Measurements from ENCODE around the gene ZNF446.
"Not testable (repeated sequence)": the region's sequence is repeated elsewhere in the genome, so short reads cannot be mapped to it uniquely, and the experiment has no call there.

ZNF446 gene

DNA sequence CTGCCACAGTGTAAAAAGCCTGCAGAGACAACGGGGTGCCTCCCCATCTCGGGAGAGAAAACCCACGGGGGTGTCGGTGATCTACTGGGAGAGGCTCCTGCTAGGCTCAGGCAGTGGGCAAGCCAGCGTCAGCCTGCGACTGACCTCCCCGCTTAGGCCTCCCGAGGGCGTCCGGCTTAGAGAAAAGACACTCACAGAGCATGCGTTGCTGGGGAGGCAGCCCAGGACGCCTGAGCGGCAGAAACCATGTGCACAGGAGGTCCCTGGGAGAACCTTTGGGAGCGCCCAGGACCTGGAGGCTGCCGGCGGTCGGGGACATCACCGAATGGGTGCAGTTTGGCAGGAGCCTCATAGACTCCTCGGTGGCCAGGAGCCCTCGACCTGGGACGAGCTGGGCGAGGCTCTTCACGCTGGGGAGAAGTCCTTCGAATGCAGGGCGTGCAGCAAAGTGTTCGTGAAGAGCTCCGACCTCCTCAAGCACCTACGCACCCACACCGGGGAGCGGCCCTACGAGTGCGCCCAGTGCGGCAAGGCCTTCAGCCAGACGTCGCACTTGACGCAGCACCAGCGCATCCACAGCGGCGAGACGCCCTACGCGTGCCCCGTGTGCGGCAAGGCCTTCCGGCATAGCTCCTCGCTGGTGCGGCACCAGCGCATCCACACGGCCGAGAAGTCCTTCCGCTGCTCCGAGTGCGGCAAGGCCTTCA, 5.2 kb upstream of the ZNF446 start:
- DNase-seq: not testable (repeated sequence)

DNA sequence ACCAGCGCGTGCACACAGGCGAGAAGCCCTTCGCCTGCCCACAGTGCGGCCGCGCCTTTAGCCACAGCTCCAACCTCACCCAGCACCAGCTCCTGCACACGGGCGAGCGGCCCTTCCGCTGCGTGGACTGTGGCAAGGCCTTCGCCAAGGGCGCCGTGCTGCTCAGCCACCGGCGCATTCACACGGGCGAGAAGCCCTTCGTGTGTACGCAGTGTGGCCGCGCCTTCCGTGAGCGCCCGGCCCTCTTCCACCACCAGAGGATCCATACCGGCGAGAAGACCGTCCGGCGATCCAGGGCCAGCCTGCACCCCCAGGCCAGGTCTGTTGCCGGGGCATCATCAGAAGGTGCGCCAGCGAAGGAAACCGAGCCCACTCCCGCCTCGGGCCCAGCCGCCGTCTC, 4.4 kb upstream of the ZNF446 start:
- no peak for DNase-seq

DNA sequence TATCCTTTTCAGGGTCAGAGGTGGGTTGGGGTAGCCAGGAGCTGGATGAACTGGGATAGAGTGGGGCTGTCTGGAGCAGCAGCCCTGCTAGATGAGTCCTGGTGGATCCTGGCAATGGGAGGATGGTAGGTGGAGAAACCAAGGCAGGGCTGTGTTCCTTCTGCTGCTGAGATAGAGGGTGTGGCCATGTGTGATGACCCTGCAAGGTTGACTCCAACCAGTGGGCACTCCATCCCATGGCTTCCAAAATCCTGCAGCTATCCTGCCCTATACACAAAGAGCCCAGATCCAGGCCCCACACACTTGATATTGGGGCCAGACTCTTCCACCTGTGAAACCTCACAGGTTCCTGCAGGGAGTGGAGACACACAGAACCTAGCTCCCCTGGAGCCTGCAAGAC, 2.4 kb upstream of the ZNF446 start:
- DNase-seq: no peak

DNA sequence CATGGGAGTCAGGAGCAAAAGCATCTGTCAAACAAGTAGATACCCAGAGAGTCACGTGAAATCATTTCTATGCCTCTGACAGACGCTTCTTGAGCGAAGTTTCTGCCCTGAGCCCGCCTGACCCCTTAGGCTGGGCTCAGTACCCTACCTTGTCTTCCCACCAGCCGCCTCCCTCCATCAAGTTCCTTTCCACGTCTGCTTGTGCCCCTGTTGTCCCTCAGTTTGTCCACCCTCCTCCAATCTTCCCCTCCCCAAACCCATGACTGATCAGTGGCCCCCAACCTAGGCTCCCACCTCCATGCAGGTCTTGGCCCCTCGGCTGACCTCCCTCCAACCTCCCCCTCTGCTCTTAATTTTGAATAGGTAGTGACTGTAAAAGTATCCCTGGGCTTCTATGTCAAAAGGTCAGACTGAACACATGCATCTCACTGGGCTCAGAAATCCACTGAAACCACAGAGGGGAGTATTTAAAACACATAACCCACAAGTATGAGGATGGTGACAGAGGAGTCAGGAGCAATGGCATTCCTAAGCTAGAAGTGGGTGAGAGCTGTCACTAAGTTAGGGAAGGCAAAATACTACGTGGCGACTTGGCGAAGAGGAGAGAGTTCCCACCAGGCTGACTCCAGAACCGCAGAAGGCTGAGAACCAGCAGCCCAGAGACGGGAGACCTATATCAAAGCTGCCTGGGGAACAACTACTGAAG, 1.7 kb upstream of the ZNF446 start:
- DNase-seq: no peak

DNA sequence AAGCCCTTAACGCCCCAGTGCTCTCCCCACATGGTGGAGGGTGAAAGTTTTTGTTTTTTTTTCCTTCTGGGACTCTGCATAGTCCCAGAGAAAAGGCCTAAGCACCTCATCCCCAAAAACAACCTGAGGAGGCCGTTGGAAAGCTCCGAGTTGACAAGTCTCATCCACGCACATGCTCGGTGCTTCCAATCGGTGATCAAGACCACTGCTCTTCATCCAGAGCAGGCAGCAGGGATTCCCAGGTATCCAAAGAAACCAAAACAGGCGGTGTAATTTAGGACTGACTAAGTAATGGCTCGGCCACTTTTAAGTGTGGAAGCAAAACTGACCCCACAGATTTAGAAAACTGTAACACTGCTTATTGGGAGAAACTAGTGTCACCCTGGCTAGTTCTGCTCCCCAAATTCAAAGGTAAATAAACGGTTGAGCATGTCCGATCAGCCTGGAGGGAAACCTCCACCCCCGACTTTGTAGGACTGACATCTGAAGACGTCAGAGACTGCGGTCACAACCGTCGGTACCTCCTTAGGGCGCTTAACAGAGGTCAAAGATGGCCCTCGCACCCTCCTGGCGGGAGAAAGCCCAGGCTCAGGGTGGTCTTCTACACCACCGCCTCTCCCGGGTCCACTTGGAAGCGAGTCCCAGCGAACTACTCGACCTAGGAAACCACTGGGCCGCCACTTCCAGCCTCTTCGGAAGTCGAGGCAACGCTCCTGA, 997 bp upstream of the ZNF446 start:
- DNase-seq: no peak

DNA sequence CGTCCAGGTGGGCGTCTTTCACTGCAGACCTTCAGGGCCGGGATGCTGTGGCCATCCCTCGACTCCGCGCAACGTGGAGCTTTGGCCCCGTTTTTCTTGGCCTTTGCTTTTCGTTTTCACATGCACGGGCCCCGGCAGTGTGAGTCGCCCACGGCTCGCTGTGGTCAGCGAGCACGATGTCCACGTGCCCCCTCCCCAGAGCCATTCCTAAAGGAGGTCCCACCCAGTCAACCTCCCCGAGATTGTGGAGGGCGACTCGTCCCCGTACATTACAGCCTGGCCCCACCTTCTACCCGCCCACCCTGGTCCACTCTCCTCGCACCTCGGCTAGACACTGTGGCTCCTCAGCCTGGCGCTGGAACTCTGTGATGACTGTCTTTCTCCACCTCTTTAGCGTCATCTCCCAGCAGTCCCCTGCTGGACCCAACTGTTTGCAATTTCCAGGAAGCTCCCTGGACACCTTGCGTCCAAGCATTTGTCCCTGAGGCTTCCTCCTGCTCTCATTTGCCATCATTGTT, 405 bp downstream of the ZNF446 start:
- no peak for DNase-seq

DNA sequence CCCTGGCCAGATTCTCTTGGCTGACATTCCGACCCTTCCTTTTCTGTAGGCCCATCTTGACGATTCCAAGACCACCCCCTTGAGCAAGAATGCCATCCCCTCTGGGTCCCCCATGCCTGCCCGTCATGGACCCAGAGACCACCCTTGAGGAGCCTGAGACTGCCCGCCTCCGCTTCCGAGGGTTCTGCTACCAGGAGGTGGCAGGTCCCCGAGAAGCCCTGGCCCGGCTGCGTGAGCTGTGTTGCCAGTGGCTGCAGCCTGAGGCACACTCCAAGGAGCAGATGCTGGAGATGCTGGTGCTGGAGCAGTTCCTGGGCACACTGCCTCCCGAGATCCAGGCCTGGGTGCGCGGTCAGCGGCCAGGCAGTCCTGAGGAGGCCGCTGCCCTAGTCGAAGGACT, 978 bp downstream of the ZNF446 start:
- DNase-seq: no peak

DNA sequence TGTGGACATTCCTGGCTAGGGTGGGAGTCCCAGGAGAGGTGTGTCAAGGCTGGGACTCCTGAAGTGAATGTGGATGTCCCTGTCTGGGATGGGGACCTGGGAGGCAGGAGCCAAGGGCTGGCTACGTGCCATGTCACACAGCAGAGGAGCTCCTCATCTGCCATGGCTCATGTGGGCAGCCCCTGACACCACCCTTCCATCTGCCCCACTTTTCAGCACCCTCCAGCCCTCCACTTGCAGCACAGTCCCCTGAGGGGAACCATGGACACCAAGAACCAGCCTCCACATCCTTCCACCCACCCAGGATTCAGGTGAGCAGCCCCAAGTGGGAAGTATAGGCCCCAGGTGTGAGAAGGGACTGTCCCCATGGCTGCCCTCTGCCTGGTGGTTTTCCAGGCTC, 1.7 kb downstream of the ZNF446 start:
- no peak for DNase-seq

DNA sequence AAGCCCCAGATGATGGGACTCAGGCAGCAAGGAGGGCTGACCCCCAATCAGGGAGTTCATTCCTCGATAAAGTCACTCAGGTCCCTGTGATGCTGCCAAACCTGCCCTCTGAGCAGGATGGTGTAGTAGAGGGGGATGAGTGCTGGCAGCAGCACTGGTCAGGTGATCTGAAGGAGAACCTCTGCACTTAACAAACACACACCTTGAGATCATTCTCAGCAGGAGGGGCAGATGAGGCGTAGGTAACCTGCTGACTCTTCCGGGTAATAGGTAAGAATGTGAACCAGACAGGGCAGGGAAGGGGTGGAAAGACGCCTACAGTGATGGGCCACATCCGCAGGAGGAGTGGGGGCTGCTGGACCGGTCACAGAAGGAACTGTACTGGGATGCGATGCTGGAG, 3.2 kb downstream of the ZNF446 start:
- no peak for DNase-seq

DNA sequence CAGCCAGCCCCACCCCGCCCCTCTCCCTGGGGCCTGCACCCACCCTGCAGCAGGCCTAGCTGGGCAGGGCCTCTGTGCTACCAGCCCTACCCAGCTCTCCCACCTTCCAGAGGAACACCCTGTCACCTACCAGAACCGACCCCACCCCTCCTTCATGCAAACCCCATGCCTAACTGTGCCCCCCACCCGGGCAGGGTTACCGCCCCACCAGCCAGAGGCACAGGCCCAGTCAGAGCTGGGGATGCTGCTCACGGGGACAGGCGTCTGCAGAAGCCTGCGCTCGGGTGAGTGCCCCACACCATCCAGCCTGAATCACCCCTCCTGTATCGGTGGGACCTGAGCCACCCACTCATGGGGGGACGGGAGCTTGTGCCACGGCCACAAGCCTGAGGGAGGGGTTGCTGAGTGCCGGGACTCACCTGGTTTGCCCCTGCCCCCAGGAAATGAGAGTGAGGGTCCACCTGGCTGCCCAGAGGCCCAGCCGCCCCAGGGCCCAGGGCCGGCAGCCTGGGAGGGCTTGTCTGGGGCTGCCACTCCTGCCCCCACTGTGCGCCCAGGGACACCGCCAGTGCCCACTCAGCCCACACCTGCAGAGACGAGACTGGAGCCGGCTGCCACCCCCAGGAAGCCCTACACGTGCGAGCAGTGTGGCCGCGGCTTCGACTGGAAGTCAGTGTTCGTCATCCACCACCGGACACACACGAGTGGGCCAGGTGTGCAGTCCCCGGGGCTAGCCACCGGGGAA, 3.8 kb downstream of the ZNF446 start:
- DNase-seq: no peak

DNA sequence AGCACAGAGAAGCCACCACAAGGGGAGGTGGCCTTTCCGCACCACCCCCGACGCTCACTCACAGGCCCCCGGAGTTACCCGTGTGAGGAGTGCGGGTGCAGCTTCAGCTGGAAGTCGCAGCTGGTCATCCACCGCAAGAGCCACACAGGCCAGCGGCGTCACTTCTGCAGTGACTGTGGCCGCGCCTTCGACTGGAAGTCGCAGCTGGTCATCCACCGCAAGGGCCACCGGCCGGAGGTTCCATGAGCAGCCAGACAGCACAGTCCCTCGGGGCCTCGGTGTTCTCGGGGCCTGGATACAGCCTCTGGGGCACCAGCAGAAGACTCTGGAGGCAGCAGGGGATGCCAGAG, 4.3 kb downstream of the ZNF446 start:
- DNase-seq: no peak

DNA sequence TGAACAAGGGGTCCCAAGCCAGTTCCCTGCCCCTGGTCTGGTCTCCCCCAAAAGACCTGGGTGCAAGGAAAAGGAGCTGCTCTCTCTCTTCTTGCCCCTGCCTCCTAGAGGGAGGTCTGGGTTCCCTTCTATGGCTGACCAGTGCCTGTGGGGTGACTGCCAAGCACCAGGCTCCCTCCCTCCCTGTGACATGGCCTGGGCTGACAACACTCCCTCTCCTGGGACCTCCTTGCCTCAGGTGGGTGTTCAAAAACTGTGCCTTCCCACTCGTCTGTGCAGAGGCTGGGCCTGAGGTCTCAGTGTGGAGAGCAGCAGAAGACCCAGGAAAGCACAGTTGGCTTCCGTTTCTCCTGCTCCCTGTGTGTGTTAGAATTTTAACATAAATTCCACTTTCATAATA, 4.7 kb downstream of the ZNF446 start:
- DNase-seq: no peak

DNA sequence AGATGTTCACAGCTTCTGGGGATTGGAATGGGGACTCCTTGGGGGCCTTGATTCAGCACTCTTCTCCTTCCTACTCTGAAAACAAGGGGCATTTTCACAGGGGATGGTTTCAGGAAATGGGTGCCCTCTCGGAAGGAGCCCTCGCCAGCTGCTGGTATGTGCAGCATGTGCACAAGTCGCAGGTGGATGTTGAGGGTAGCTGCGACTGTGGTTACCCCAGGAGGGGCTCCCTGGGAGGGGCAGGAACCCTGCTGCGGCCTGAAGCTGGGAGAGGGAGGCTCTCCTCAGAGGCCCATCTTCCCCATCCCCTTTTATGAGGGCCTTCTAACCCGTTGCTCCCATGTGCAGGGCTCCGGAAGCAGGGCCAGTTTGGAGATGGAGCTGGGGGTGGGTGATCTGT, 6.2 kb downstream of the ZNF446 start:
- DNase-seq: no peak

DNA sequence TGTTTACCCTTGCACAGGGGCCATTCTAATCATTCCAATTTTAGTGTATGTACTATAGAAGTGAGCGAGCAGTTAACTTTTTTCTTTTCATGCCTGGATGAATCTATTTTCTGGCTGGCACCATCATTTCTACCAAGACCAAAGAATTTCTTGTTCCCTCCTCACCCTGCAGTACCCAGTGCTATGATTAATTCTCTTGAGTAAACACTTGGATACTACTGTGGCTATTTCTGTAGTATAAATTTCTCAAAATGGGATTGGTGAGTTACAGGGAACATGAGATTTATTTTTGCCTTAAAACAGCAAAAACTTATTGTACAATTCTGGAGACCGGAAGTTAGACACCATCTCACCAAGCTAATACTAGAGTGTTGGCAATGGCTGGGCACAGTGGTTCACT, 7.6 kb downstream of the ZNF446 start:
- no peak for DNase-seq

DNA sequence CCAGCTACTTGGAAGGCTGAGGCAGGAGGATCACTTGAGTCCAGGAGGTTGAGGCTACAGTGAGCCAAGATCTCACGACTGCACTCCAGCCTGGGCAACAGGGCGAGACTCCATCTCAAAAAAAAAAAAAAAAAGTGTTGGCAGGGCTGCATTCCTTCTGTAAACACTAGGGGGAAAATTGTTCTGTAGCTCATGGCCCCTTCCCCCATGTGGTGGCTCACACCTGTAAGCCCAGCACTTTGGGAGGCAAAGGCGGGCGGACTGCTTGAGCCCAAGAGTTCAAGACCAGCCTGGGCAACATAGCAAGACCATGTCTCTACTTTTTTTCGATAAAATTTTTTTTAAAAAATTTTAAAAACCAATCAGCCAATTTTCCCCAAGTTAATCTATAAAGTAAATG, 8.2 kb downstream of the ZNF446 start:
- not testable (repeated sequence) for DNase-seq

DNA sequence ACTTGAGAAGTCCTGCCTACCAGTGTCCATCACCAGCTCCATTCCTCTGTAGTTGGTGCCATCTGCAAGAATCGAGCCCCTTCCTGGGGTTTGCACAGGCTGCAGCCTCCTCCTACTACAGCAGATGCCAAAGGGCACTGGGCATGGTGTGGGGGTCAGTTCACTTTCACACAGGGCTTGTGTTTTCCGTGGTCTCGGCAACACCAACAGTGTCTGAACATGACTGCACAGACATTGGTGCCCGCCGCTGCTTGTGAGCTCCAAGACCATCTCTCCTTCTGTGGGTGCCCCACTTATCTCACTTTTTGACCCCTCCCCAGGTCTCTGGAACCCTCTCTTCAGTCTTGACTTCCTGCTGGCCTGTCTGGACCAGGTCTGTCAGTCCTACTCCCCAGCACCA, 15.2 kb downstream of the ZNF446 start:
- no peak for DNase-seq

DNA sequence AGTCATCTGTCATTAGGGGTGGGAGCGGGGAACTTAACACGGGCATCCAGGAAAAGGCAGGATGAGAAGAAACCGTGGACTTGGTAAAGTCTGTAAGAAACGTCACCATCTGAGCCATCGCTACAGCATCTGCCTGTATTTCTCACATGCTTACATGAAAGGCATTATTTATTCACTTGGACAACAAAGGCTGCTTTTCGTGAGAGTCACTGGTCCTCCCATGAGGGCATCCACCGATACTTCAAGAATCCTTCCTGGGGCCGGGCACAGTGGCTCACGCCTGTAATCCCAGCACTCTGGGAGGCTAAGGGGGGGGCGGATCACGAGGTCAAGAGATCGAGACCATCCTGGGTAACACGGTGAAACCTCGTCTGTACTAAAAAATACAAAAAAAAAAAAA, 16.1 kb downstream of the ZNF446 start:
- DNase-seq: no peak

DNA sequence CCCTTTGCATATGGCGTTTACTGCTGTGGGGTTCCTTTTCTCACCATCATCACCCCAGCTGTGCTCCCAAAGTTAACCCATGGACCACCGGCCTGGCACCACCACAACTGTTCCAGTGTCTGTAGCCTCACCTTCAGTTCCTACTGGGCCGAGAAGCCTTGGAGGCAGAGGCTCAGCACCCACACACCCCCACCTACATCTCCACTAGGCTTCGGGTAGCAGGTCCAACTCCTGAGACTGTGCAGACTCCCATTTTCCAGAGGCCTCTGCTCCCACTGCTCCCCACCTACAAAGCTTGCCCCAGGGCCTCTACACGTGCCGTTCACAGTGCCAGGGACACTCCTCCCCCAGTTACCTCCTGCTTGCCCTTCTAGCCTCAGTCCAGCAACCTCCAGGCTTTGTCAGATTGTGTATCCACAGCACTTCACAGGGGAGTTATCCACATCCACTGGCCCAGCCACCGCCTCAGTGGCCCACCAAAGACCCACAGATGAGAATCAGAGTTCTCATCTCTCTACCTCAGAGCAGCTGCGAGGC, 21.6 kb downstream of the ZNF446 start:
- DNase-seq: no peak

DNA sequence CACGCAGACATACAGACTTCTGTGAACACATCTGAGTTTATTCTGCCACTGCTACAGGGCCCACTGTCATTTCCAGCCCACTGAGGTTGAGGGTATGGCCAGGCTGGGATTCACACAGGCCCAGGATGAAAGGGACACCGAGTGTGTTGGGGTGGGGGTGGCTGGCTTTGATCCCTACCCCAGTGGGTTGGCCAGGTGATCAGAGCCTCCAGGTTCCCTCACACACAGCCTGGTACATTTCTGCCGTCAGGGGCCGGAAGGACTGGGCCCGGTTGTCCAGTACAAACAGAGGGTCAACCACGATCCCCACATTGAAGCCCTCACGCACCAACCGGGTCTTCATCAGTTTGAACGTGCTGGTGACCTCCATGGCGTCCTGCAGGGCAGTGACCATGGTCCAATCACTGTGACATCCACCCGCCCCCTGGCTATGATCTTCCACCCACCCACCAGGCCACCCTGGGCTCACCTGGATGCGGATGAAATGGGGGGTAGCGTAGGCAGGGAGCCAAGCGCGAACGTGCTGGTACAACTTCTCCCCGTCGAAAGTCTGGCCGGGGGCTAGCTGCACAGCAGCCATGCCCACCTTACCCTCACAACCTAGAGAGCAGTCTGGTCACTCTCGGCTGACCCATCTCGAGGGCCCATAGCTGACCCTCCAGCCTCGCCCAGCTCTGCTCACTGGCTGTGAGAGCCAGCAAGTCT, 22.3 kb downstream of the ZNF446 start:
- DNase-seq: no peak

DNA sequence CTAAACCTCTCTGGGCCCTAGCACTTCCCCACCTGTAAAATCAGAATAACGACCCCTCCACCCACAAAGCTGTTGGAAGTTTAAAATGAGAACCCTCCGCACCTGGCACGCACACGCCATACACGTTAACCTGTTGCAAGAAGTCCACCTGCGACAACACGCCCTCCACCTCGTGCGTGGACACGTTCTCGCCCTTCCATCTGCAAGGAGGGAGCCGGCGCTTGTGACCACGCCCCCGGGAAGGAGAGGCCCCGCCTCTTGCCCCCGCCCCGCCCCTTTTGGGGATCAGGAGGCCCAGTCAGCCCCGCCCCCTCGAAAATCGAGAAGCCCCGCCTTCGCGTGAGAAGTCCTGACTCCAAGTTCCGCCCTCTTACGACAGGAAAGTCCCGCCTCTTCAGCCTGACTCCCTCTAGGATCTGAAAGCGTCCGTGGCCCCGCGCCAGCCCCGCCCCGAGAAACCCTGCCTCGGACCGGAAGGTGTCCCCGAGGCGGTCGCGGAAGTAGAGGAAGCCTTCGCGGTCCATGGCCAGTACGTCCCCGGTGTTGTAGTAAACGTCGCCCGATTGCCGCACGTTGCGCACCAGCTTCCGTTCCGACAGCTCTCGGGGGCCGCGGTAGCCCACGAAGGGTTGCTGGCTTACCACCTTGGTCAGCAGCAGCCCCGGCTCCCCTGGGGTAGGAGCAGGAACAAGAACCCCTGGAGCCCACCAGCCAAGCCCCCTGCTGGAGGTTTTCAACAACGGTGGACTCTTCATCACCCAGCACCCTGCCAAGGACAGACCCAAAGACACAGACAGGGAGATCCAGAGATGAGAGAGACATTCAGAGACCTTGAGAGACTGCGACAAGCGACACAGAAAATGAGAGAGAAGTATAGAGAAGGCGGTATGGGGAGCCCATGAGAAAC, 23.1 kb downstream of the ZNF446 start:
- peak; percentile 98 for DNase-seq

DNA sequence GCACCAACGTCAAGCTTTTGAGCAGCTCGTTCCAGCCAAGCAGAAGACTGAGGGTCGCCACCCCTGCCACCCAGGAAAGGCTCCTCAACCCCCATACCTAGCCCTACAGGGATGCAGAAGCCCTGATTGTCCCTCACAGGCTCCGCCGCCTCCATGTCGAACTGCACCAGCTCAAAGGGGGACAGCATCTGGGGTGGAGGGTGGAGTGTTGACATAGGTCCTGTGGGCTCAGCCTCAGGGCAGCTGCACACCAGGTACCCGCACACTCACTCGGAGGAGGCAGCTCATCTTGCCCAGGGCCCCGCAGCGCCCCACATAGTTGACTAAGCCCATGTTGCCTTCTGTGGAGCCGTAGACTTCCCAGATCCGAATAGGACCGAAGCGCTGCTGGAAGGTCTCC, 24.1 kb downstream of the ZNF446 start:
- no peak for DNase-seq

Data from activated effector memory CD4-positive, alpha-beta T cell treated with anti-CD3 and anti-CD28 coated beads, Interleukin-2, amount 50 U/mL, for 16 hours (primary cell).